H1 (cell line): ENCODE results near the gene HNF4A.

Experiments used
- CTCF ChIP-seq, 3 experiments: IDR thresholded peaks; 1 replicate in 2 of 3; 2 replicates in 1 of 3; pipeline versions ENCODE4 v1.5.1 to v1.6.1; 2011; ENCODE audit warnings: low read length in 3 of 3, mild to moderate bottlenecking in 3 of 3, inconsistent platforms in 2 of 3, low read depth in 1 of 3, moderate library complexity in 1 of 3; ENCODE audit not compliant: insufficient read depth in 1 of 3; ENCODE audit errors: control extremely low read depth in 1 of 3
- EP300 ChIP-seq, 2 experiments: IDR thresholded peaks; 1 replicate in 1 of 2; 2 replicates in 1 of 2; pipeline ENCODE4 v1.6.1; 2011 to 2012; ENCODE audit warnings: low read depth in 2 of 2, low read length in 2 of 2, mild to moderate bottlenecking in 2 of 2, borderline replicate concordance in 1 of 2, inconsistent platforms in 1 of 2, moderate library complexity in 1 of 2
- MAFK ChIP-seq: IDR thresholded peaks from 2 replicates; pipeline ENCODE4 v1.6.1; 2012; ENCODE audit warnings: low read depth, mild to moderate bottlenecking, improper control_type of control experiment, low read length
- MAX ChIP-seq: IDR thresholded peaks from 2 replicates; pipeline ENCODE4 v1.6.1; 2012; ENCODE audit warnings: inconsistent platforms
- POLR2AphosphoS5 ChIP-seq: IDR thresholded peaks from 2 replicates; pipeline ENCODE4 v1.6.1; 2011; ENCODE audit warnings: low read depth, low read length
- POU5F1 ChIP-seq: IDR thresholded peaks from 2 replicates; pipeline ENCODE4 v1.6.1; 2011; ENCODE audit warnings: low read depth, mild to moderate bottlenecking, low read length, moderate library complexity
- SP1 ChIP-seq: IDR thresholded peaks from 2 replicates; pipeline ENCODE4 v1.6.1; 2011; ENCODE audit warnings: low read depth, low read length
- SRF ChIP-seq: IDR thresholded peaks from 2 replicates; pipeline ENCODE4 v1.6.1; 2011; ENCODE audit warnings: mild to moderate bottlenecking, low read depth, low read length, moderate library complexity
- YY1 ChIP-seq: IDR thresholded peaks from 2 replicates; pipeline ENCODE4 v1.6.1; 2011; ENCODE audit warnings: low read depth, mild to moderate bottlenecking, low read length

GRCh38 chr20:44395461-44396340 is 40.2 kb downstream of the HNF4A start:
- TF ChIP-seq CTCF (IDR thresholded peaks at IDR 0.05; ENCODE audit: control extremely low read depth in 1 of 3, insufficient read depth in 1 of 3, low read depth in 1 of 3, low read length in 3 of 3) (no peak), EP300 (IDR thresholded peaks at IDR 0.05; ENCODE audit: borderline replicate concordance in 1 of 2, low read depth in 2 of 2, low read length in 2 of 2) (no peak), MAFK (no peak), POU5F1 (no peak), YY1 (no peak), SRF (no peak), MAX (no peak), POLR2AphosphoS5 (no peak), SP1 (no peak)
